AG08395 (cell line): ENCODE measurements around the gene DTX2.
"Not testable (repeated sequence)": the region's sequence is repeated elsewhere in the genome, so short reads cannot be mapped to it uniquely, and the experiment has no call there.

Experiments
- DNase-seq: peaks from one replicate; pipeline ENCODE4 v3.0.0; 2012; ENCODE audit warnings: mixed read lengths, low spot score

Gene DTX2

DNA sequence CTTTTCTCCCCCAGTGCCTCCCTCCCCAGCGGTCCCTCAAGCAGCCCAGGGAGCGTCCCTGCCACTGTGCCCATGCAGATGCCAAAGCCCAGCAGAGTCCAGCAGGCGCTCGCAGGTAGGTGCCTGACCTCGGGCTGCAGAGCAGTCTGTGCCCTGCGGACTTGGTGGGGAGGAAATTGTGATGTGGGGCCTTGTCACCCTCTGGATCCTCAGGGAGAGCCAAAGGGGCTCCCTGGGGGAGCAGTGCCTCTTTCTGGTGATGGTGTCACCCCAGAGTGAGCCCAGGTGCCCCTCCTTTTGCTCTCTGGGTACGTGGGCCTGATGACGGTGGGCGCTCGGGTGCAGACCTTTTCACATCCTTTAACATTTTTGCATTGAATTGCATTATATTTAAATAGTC lies 30.6 kb downstream of the DTX2 start:
- DNase-seq = not testable (repeated sequence)

DNA sequence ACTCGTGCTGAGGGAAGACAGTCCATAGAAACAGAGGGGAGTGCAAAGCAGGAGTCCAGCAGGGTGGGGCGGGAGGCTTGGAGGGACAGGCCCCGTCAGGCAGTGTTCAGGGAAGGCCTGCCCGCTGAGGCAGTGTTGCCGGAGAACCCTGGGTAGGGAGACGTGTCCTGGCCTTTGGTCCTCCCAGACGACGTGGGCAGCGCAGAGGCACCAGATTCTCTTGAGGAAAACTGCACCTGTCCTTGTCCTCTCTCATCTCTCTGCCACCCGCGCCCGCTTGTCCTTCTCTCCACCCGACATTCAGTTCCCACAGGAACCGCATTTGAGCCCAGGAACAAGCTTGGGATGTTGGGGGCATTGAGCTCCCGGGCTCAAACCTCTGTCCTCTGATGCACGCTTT lies 34.2 kb downstream of the DTX2 start:
- DNase-seq = not testable (repeated sequence)

DNA sequence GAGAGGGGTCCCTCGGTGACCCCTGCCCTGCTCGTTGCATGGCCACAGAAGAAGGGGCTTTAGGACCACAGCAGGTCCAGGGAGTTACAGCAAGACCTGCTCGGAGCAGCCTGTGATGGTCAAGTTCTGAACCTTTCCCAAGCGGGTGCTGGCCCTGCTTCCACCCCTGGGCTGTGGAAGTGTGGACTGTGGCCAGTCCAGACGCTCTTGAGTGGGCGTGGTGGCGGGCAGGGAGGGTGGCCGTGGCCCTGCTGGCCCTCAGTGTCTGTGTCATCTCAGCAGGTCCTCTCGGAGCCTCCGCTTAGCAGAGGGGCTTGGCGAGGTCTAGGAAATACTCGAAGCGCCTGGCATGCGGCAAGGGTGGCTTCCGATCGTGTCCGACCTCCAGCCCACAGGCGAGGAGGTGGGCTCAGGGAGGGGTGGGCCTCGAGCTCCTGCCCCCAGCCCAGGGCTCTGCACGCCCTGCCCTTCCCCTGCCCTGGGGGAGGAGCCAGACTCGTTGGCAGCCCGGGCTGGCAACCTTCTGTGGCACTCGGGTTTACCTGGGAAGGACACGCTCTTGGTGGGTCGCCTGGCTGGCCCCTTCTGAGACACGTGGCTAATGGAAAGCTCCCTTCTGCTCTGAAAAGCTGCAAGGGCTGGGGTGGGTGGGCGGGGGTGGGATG lies 36.5 kb downstream of the DTX2 start:
- not testable (repeated sequence) for DNase-seq

DNA sequence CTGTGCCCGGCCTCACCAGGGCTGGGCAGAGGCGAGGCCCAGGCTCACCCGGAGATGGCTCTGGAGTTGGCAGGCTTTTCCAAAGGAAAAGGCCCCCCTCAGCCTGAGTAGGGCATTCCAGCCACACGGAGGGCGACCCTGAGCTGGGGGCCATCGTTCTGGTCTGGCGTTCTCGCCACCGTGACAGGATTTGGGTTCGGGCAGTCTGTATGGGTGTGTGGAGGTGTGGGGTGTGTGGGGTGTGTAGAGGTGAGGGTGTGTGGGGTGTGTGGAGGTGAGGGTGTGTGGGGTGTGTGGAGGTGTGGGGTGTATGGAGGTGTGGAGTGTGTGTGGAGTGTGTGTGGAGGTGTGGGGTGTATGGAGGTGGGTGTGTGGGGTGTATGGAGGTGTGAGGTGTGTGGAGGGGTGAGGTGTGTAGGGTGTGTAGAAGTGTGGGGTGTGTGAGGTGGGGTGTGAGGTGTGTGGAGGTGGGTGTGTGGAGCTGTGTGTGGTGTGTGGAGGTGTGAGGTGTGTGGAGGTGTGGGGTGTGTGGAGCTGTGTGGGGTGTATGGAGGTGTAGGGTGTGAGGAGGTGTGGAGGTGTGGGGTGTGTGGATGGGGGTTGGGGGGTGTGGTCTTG lies 37.2 kb downstream of the DTX2 start:
- not testable (repeated sequence) for DNase-seq

DNA sequence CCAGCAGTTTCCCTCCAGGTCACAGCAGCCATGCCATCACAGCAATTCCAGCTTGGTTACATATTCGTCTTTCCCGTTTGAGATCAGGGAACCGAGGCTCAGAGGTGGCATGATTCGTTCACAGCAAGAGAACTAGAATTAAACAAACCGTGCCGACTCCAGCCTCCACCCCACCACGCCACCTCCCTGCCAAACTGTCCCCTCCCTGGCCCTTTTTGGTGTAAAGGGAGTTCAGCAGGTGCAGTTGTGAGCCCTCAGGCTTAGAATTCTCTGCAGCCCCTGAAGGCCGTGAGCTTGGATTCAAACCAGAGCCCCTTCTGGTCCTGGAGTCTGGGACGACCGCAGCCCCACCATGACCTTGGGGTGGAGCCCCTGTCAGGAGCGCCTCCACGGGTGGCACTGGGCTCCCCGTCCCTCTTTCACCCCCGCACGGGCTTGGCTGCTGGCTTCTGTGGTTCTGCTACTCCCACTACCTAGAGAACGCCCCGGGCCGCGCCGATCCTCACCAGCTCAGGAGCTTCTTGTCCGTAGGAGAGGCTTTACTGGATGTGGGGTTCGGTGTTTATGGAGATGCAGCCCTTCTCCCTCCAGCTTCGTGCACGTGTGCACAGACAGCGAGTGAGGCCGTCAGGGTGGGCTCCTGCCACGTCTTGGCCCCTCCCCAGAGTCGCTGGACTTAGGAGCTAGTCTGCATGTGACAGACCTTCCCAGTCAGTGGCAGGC lies 37.9 kb downstream of the DTX2 start:
- DNase-seq = not testable (repeated sequence)

DNA sequence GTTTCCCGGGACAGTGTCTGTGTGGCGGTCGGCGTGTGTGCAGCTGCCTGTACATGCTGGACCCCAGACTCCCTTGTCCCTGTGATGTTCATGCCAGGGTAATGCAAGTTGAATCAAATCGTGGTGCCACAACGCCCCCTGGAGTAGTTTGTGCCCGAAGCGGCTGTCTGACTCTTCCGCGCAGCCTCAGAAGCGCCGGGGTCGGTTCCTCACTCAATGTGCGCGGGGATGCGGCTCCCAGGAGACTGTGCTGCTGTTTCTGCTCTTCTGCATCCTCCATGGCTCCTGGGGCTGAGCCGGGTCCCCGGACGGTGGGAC lies 38.4 kb downstream of the DTX2 start:
- DNase-seq = not testable (repeated sequence)

DNA sequence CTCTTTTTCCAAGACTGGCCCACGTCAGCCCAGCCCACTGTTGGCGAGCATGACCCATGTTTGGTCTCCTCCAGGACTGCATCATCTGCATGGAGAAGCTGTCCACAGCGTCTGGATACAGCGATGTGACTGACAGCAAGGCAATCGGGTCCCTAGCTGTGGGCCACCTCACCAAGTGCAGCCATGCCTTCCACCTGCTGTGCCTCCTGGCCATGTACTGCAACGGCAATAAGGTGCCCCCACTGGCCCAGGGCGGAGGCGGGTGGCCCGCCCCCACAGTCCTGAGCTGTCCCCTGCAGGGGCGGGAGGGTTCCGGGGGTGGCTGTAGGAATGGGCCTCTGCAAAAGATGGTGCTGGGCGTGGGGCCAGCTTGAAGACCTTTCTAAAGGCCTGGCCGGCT lies 40.7 kb downstream of the DTX2 start:
- DNase-seq = not testable (repeated sequence)

DNA sequence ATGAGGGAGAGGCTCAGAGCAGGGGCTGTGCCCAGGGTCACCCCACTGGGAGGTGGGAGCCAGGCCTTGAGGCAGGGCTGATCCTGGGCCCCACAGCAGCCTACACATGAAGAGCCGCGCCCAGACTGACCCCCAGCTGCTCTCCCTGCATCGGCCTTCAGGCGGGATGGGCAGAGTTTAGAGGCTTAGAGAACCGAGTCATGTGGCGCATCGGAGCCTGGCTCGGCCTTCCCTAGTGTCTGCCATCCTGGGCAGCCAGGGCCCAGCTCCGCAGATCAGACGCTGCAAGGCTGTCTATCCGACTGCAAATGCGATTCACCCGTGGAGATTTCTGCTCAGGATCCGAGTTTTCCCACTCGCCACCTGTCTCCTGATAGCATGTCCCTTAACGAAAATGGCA lies 41.3 kb downstream of the DTX2 start:
- DNase-seq = not testable (repeated sequence)

DNA sequence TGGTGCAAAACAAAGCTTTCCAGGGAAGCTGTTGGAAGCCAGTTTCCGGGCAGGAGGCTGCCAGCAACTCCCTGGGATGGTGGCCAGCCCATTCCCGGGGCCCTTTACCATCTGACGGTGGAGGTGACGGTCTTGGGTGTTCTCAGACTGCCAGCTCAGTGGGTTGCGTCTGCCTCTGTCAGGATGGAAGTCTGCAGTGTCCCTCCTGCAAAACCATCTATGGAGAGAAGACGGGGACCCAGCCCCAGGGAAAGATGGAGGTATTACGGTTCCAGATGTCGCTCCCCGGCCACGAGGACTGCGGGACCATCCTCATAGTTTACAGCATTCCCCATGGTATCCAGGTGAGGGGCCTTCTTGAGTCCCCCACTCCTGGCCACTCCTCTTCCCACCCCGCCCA lies 41.7 kb downstream of the DTX2 start:
- not testable (repeated sequence) for DNase-seq

DNA sequence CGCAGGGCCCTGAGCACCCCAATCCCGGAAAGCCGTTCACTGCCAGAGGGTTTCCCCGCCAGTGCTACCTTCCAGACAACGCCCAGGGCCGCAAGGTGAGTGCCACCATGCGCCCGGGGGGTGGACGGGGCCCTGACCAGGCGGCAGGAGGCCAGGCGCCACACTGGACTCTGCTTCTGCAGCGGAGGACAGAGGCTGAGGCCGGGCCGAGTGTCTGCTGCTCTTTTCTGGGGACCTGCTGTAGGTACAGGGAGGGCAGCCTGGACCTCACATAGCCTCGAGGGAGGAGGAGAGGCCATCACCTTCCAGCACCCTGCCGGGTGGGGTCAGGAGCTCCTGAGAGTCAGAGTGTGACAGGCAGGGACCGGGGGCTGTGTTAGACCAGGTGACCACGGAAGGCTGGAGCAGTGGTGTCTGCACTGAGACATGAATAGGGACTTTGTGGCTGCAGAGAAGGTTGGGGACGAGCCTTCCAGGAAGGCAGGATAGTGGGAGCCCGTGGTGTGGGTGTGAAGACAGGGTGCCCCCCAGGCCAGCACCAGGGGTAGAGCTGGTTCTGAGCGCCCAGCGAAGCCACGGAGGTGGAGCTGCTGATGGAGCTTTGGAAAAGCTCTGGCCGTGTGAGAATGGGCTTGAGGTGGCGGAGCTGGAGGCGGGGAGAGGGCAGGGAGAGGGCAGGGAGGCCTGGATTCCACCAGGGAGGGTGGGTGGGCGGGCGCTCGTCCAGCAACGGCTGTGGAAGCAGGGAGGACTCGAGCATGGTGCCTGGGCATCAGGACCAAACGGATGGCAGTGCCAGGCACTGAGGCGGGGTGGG lies 43.0 kb downstream of the DTX2 start:
- DNase-seq = not testable (repeated sequence)

DNA sequence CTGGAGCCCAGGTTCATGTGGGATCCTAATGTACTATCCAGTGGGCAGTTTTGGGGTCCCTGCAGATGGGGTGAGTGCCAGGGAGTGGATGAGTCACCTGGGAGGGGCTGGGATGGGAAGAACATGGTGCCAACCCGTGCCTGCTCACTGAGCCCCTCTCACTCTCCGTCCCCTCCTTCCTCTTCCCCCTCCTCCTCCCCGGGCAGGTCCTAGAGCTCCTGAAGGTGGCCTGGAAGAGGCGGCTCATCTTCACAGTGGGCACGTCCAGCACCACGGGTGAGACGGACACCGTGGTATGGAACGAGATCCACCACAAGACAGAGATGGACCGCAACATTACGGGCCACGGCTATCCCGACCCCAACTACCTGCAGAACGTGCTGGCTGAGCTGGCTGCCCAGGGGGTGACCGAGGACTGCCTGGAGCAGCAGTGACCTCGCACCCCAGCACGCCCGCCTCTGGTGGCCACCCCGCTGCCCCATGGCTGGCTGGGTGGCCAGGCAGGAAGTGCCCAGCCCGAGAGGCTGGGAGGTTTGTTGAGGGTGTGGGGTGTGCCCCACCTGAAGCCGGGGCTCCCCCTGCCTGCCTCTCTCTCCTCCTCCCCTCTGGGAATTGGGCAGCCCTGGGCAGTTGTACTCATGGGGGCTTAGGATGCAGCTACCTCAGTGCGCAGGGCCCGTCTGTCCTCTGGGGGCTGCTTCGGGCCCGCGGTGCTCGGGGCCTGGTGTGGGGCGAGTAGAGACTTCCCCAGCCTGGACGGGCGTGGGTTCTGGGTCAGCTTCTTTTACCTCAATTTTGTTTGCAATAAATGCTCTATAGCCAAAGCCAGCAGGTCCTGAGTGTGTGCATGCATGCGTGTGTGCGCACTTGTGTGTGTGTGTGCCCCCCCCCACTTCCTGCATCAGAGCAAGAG lies 43.9 kb downstream of the DTX2 start:
- DNase-seq = no peak

DNA sequence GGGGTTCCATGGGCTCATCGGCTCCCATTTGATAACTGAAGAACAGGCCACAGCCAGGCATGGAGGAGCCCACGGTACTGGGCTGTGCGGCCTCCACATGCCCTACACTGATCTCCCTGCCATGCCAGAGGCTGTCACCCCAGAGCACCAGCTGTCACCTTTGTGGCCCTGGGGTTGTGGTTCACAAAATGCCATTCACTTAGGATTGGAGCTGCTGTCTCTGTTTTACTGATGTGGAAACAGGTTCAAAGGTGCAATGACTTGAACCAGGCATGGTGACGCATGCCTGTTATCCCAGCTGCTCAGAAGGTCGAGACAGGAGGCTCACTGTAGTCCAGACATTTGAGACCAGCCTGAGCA lies 44.6 kb downstream of the DTX2 start:
- DNase-seq = no peak

DNA sequence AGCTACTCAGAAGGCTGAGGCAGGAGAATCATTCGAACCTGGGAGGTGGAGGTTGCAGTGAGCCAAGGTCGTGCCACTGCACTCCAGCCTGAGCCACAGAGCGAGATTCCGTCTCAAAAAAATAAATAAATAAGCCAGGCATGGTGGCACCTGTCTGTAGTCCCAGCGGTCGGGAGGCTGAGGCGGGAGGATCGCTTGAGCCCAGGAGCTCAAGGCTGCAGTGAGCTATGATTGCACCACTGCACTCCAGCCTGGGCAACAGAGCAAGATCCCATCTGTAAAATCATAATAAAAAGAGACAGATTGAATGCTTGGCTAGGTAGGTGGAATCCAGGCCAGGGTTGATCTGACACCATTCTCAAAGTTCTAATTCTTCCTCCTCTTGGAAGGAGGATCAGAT lies 45.1 kb downstream of the DTX2 start:
- not testable (repeated sequence) for DNase-seq

DNA sequence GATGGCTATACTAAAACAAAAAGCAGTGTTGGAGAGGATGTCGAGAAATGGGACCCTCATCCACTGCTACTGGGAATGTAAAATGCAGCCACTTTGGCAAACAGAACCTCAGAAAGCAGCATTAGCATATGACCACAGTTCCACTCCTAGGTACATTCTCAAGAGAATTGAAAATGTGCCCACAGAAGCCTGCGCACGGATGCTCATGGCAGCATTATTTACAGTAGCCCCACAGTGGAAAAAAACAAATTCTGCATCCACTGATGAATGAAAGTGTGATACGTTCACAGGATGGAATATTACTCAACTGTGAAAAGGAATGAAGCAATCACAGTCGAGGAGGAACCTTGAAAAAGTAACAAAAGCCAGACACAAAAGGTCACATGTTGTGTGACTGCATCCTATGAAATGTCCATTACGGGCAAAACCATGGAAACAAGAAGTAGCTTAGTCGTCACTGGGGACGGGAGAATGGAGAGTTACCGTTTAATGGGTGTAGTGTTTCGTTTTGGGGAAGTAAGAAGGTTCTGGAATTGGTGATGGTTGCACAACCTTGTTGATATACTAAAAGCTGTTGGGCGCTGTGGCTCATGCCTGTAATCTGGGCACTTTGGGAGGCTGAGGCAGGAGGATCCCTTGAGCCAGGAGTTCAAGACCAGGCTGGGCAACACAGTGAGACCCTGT lies 46.4 kb downstream of the DTX2 start:
- no peak for DNase-seq

DNA sequence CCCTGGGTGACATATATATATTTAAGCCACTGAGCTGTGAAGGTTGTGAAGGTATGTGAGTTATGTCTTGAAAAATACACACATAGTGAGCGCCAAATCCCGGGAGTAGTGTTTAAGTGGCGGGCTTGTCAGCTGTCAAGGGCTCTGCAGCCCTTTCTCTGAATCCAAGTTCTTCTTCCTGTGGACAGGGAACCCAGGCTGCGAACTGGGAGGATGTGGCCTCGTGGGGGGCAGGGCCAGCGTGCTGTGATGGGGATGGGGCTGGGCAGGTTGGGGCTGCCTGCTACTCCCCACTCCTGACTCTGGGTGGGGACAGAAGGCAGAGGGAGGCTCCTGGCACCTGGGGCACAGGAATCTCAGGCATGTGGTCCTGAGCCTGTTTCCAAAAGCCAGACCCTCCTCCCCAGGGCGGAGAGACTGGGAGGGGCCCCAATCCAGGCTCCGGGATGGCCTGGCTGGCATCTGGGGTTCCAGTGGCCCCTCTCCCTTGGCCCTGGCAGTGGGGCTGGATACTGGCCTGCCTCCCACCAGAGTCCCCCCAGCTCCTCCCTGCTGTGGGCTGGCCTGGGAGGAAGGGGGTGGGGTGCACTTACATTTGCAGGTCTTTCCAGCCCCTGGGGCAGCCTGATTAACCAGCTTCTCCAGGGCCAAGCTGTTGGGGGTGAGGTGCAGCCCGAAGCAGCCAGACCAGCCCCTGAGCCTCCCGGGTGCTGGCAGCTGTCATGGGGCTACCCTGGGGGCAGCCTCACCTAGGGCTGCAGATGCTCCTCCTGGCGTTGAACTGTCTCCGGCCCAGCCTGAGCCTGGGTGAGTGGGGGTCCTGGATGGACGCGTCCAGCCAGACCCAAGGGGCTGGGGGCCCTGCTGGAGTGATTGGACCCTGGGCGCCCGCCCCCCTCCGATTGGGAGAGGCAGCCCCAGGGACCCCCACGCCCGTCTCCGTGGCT lies 48.7 kb downstream of the DTX2 start, which contains the start of gene UPK3B:
Gene UPK3B (plus strand): TSS at position 622 of the 947 bp plus-strand sequence. CDS start 101 bp downstream, at position 723.
- no peak for DNase-seq

DNA sequence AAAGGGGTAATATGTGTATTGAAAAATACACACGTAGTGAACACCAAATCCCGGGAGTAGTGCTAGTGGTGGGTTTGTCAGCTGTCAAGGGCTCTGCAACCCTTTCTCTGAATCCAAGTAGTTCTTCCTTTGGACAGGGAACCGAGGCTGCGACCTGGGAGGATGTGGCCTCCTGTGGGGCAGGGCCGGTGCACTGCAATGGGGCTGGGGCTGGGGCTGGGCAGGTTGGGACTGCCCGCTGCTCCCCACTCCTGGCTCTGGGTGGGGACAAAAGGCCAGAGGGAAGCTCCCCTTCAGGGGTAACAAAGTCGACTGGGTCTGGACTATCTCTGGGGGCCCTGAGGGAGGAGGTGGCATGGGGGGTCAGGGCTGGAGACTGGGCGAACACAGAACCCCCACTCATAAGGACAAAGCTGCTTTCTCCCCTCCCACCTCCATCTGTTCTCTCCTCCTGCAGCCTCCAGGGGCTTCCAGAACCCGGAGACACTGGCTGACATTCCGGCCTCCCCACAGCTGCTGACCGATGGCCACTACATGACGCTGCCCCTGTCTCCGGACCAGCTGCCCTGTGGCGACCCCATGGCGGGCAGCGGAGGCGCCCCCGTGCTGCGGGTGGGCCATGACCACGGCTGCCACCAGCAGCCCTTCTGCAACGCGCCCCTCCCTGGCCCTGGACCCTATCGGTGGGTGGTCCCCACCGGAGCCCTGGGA lies 49.8 kb downstream of the DTX2 start:
- DNase-seq = not testable (repeated sequence)

DNA sequence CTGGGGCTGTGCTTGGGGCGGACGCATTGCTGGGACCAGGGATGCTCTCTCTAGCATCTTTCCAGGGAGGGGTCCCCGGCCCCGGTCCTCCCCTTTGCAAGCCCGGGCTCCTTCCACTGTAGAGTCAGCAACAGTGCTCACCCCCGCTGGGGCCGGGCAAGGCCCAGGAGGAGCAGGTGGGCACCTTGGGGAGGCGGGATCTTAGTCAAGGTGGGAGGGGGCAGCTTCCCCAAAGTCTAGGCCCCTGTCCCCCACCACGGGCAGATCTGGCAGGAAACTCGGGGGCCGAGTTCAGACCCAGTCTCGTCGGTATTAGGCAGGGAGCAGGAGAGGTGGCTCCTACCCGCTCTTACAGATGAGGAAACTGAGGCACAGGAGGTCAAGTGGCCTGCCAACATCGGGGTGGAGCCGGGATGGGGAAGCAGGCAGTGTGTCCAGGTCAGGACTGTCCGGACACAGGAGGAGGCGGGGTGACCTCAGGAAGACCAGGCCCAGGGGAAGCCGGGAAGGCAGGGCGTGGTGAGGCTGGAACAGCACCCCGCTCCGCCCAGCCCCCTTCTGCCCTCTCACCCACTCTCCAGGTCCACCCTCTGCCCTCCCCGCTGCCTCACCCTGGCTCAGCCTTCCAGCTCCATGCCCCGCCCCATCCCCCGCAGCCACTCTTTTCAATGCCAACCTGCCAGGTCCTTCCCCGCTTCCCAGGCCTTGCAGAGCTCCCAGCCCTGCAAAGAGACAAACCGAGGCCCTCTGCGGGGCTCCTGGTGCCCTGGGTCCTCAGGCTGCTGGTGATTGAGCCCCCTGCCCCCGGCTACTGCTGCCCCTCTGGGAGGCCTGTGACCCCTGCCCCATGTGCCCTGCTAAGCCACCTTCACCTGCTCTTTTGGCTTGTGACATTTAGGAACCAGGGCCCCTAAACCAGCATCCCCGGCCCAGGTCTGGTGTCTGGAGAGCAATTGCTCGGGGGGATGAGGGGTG lies 50.7 kb downstream of the DTX2 start:
- DNase-seq = not testable (repeated sequence)
